PC-9 (cell line): Measurements from ENCODE around the gene BRAF. TPM values are rescaled to one million over a fixed set of nuclear protein-coding genes. Genes with fewer than 3 reads are reported as not detected.
"Not testable (repeated sequence)": the region's sequence is repeated elsewhere in the genome, so short reads cannot be mapped to it uniquely, and the experiment has no call there.

Experiments
- BruUV-seq: library from RNA; stranded (reverse); fragments of 400-500 nt; replicated peaks from 2 replicates; lab custom pipeline; 2021; lab: Mats Ljungman, UMichigan
- CTCF ChIA-PET: fragments of 300-600 bp; sonication (Branson Sonifier 250); formaldehyde crosslinking; loops from one replicate; lab custom pipeline; 2022; ENCODE audit warnings: antibody characterized with exemption; lab: Charles Lee
- POLR2A ChIA-PET: fragments of 300-600 bp; sonication (Branson Sonifier 250); formaldehyde crosslinking; loops from one replicate; lab custom pipeline; 2022; ENCODE audit warnings: antibody characterized with exemption; ENCODE audit not compliant: unreplicated experiment; lab: Charles Lee
- DNase-seq, 2 experiments: peaks; one replicate each; pipeline versions ENCODE4 v3.0.0 to v3.0.0-alpha.2; 2015 to 2022; ENCODE audit warnings: mixed read lengths in 1 of 2
- H2AFZ ChIP-seq: fragments of 200-600 bp; sonication (generic); 2 replicates; pipeline ENCODE4 v1.8.1; 2017; ENCODE audit warnings: antibody characterized with exemption
- H3F3A ChIP-seq: fragments of 200-600 bp; sonication (generic); 2 replicates; pipeline ENCODE4 v1.8.1; 2017; ENCODE audit warnings: antibody characterized with exemption, mild to moderate bottlenecking, low read depth; ENCODE audit not compliant: insufficient read depth
- H3K27ac ChIP-seq: fragments of 200-600 bp; sonication (generic); 2 replicates; pipeline ENCODE4 v1.6.1; 2016; ENCODE audit warnings: mixed run types
- H3K27me3 ChIP-seq: fragments of 200-600 bp; sonication (generic); 2 replicates; pipeline ENCODE4 v1.6.1; 2016; ENCODE audit warnings: low read depth, mixed run types; ENCODE audit not compliant: insufficient read depth
- H3K36me3 ChIP-seq: fragments of 200-600 bp; sonication (generic); 2 replicates; pipeline ENCODE4 v1.6.1; 2016; ENCODE audit warnings: low read depth, mixed run types
- H3K4me1 ChIP-seq: fragments of 200-600 bp; sonication (generic); replicated peaks from 2 replicates; pipeline ENCODE4 v1.6.1; 2016; ENCODE audit warnings: mixed run types; ENCODE audit not compliant: insufficient read depth
- H3K4me2 ChIP-seq: fragments of 200-600 bp; sonication (generic); 2 replicates; pipeline ENCODE4 v1.6.1; 2017; ENCODE audit warnings: mixed run types
- H3K4me3 ChIP-seq: fragments of 200-600 bp; sonication (generic); 2 replicates; pipeline ENCODE4 v1.6.1; 2016; ENCODE audit warnings: mixed run types
- H3K79me2 ChIP-seq: fragments of 200-600 bp; sonication (generic); 2 replicates; pipeline ENCODE4 v1.6.1; 2017; ENCODE audit warnings: low read depth, mixed run types
- H3K9me2 ChIP-seq: fragments of 200-600 bp; sonication (generic); 2 replicates; pipeline ENCODE4 v1.8.1; 2017; ENCODE audit warnings: mild to moderate bottlenecking; ENCODE audit not compliant: insufficient read depth
- H3K9me3 ChIP-seq: fragments of 200-600 bp; sonication (generic); 2 replicates; pipeline ENCODE4 v1.8.1; 2016; ENCODE audit warnings: low read depth; ENCODE audit not compliant: insufficient read depth
- H4K20me1 ChIP-seq: fragments of 200-600 bp; sonication (generic); 2 replicates; pipeline ENCODE4 v1.8.1; 2017; ENCODE audit not compliant: insufficient read depth
- CTCF ChIP-seq: fragments of 200-600 bp; sonication (generic); conservative IDR thresholded peaks from 2 replicates; pipeline ENCODE4 v1.6.1; 2017; ENCODE audit warnings: mixed run types, antibody characterized with exemption, mild to moderate bottlenecking, moderate library complexity
- EZH2 ChIP-seq: fragments of 200-600 bp; sonication (generic); IDR thresholded peaks from 2 replicates; pipeline ENCODE4 v1.8.0; 2017; ENCODE audit warnings: antibody characterized with exemption, low read depth
- intact Hi-C: fragments of 100-400 bp; cut with micrococcal nuclease; formaldehyde crosslinking; loops from one replicate; pipeline ENCODE4 v1.10.0; 2022; ENCODE audit not compliant: unreplicated experiment
- total RNA-seq: library from RNA; stranded (reverse); gene quantifications from 2 replicates; pipeline ENCODE4 v1.2.3, GENCODE V29; 2021

The BRAF gene
- total RNA-seq, 1 experiment from 2014 or later, result 56.9 TPM

- Histone ChIP-seq H3K4me2 (peak overlapping the region; percentile 37), H3K79me2 (peaks cover 8% of the 10 kb centered on the region), H3K36me3 (no peaks in the 10 kb centered on the region), H3F3A (peaks cover 6% of the 10 kb centered on the region), H2AFZ (no peak overlapping the region; the same call in 1 of the 2 replicates), H3K4me1 (peaks cover 23% of the 10 kb centered on the region), H3K27ac (no peak overlapping the region), H3K9me2 (no peaks in the 10 kb centered on the region), H3K4me3 (no peak overlapping the region), H3K27me3 (no peaks in the 10 kb centered on the region), H4K20me1 (no peaks in the 10 kb centered on the region), H3K9me3 (no peaks in the 10 kb centered on the region)
- DNase-seq, result peak in 1 of 2 experiments; percentile 37
- BruUV-seq, result no TSS peak
- TF ChIP-seq EZH2, result no peak
- TF ChIP-seq CTCF, result no peak
- intact Hi-C loops, result loop anchor here (10.0 kb wide), 1 partner anchor 454 kb away; the partner anchor contains the start of gene MKRN1
- ChIA-PET CTCF (no interaction called here), POLR2A (no interaction called here)
Measured at GRCh38 chr7:140928491-140929309, 4.0 kb upstream of the BRAF start.

GRCh38 chr7:140927945-140928344 is 3.2 kb upstream of the BRAF start:
- H3K27ac ChIP-seq, DNase-seq, CTCF ChIA-PET, BruUV-seq, H3K9me2 ChIP-seq, H2AFZ ChIP-seq, H3K4me3 ChIP-seq, H3K27me3 ChIP-seq, H3F3A ChIP-seq, H4K20me1 ChIP-seq, POLR2A ChIA-PET, H3K9me3 ChIP-seq, H3K36me3 ChIP-seq: not testable (repeated sequence)
- peaks cover 27% of the 10 kb centered on the region for H3K4me1 ChIP-seq
- H3K4me2 ChIP-seq, result peak overlapping the region; percentile 37
- H3K79me2 ChIP-seq, result peaks cover 16% of the 10 kb centered on the region
- intact Hi-C loops, result loop anchor here (10.0 kb wide), 1 partner anchor 453 kb away; the partner anchor contains the start of gene MKRN1

- no peaks in the 10 kb centered on the region for H3K36me3 ChIP-seq
- no peaks in the 10 kb centered on the region for H3K9me2 ChIP-seq
- POLR2A ChIA-PET, result no interaction called here
- H2AFZ ChIP-seq, result no peak overlapping the region
- 0 out of 2 replicates have a peak, but pooled peaks cover 7% of the 10 kb centered on the region for H4K20me1 ChIP-seq
- peaks cover 33% of the 10 kb centered on the region for H3K4me1 ChIP-seq
- BruUV-seq, result no TSS peak
- H3K27me3 ChIP-seq, result no peaks in the 10 kb centered on the region
- intact Hi-C loops, result loop anchor here (10.0 kb wide), 1 partner anchor 453 kb away; the partner anchor contains the start of gene MKRN1
- H3F3A ChIP-seq, result peaks cover 9% of the 10 kb centered on the region
- H3K27ac ChIP-seq, result no peak overlapping the region
- H3K9me3 ChIP-seq, result no peaks in the 10 kb centered on the region
- CTCF ChIA-PET, result no interaction called here
- H3K4me3 ChIP-seq, result no peak overlapping the region
- peaks cover 22% of the 10 kb centered on the region for H3K79me2 ChIP-seq
- no peak for DNase-seq
- no peak overlapping the region for H3K4me2 ChIP-seq
- no peak for TF ChIP-seq EZH2
- no peak for TF ChIP-seq CTCF
Measured at GRCh38 chr7:140927351-140927750, 2.6 kb upstream of the BRAF start.
